B cell (primary cell): ENCODE data around the gene OR6J1. TPM values are rescaled to one million over a fixed set of nuclear protein-coding genes. Genes with fewer than 3 reads are reported as not detected.

Experiments used
- ATAC-seq: fragments of 200-7000 bp; cut with Tn5 transposase; one replicate; pipeline ENCODE4 v1.10.0; 2021; ENCODE audit warnings: low read depth, mild to moderate bottlenecking, moderate number of reproducible peaks, moderate library complexity
- CTCF ChIA-PET: fragments of 350-600 bp; sonication (Branson Sonifier 250); formaldehyde crosslinking; loops from one replicate; lab custom pipeline; 2021; ENCODE audit warnings: antibody characterized with exemption, inconsistent platforms; lab: Charles Lee
- POLR2A ChIA-PET: fragments of 350-600 bp; sonication (Branson Sonifier 250); formaldehyde crosslinking; loops from one replicate; lab custom pipeline; 2021; ENCODE audit warnings: antibody characterized with exemption; lab: Charles Lee
- DNase-seq: peaks from one replicate; pipeline ENCODE4 v3.0.0; 2013
- H2AFZ ChIP-seq: 2 replicates; pipeline ENCODE4 v1.6.1; 2012; ENCODE audit warnings: mild to moderate bottlenecking, low read depth, low read length; ENCODE audit not compliant: insufficient read depth, poor library complexity, severe bottlenecking
- H3K27ac ChIP-seq, 2 donors: 1 replicate in 1 of 2; 2 replicates in 1 of 2; pipeline ENCODE4 v1.5.1; 2012 to 2013; ENCODE audit warnings: low read length in 2 of 2, mild to moderate bottlenecking in 2 of 2, moderate library complexity in 1 of 2
- H3K27me3 ChIP-seq, 4 experiments: fragments of 200-600 bp in 1 of 4; sonication (generic) in 1 of 4; replicated peaks in 1 of 4; 1 replicate in 2 of 4; 2 replicates in 2 of 4; pipeline versions ENCODE4 v1.6.1 to v1.7.0; 2013 to 2016; ENCODE audit warnings: low read length in 3 of 4, mild to moderate bottlenecking in 2 of 4, mixed read lengths in 1 of 4, moderate library complexity in 1 of 4; ENCODE audit not compliant: insufficient read depth in 4 of 4, control insufficient read depth in 3 of 4; ENCODE audit errors: control extremely low read depth in 1 of 4
- H3K36me3 ChIP-seq, 2 experiments: replicated peaks in 1 of 2; 1 replicate in 1 of 2; 2 replicates in 1 of 2; pipeline versions ENCODE4 v1.6.1 to v1.7.1; 2013; ENCODE audit warnings: low read length in 1 of 2; ENCODE audit not compliant: insufficient read depth in 2 of 2, control insufficient read depth in 1 of 2; ENCODE audit errors: control extremely low read depth in 1 of 2, extremely low read depth in 1 of 2
- H3K4me1 ChIP-seq, 2 donors: fragments of 200-600 bp in 1 of 2; sonication (generic) in 1 of 2; 1 replicate in 1 of 2; 2 replicates in 1 of 2; pipeline versions ENCODE4 v1.5.1 to v1.6.1; 2013 to 2017; ENCODE audit warnings: low read length in 2 of 2; ENCODE audit not compliant: control insufficient read depth in 2 of 2, insufficient read depth in 2 of 2
- H3K4me2 ChIP-seq: replicated peaks from 2 replicates; pipeline ENCODE3; 2012; ENCODE audit warnings: mild to moderate bottlenecking, low read depth, low read length; ENCODE audit not compliant: poor library complexity, severe bottlenecking
- H3K4me3 ChIP-seq, 5 experiments: fragments of 200-600 bp in 1 of 5; sonication (generic) in 1 of 5; 1 replicate in 3 of 5; 2 replicates in 2 of 5; pipeline versions ENCODE4 v1.5.1 to v1.7.0; 2011 to 2016; ENCODE audit warnings: low read length in 4 of 5, mild to moderate bottlenecking in 4 of 5, low read depth in 2 of 5, control low read depth in 1 of 5, moderate library complexity in 1 of 5; ENCODE audit not compliant: insufficient read depth in 1 of 5; ENCODE audit errors: control extremely low read depth in 1 of 5, extremely low read depth in 1 of 5
- H3K79me2 ChIP-seq: fragments of 200-600 bp; sonication (generic); one replicate; pipeline ENCODE4 v1.6.0; 2016; ENCODE audit warnings: low read length; ENCODE audit not compliant: control insufficient read depth, insufficient read depth
- H3K9ac ChIP-seq: fragments of 200-600 bp; sonication (generic); 2 replicates; pipeline ENCODE4 v1.6.1; 2017; ENCODE audit warnings: mild to moderate bottlenecking, low read length, moderate library complexity
- H3K9me3 ChIP-seq, 3 donors: one replicate each; pipeline versions ENCODE4 v1.6.1 to v1.7.1; 2013; ENCODE audit warnings: low read length in 2 of 3; ENCODE audit not compliant: control insufficient read depth in 2 of 3, insufficient read depth in 1 of 3; ENCODE audit errors: control extremely low read depth in 1 of 3
- H4K20me1 ChIP-seq: 2 replicates; pipeline ENCODE4 v1.6.0; 2012; ENCODE audit warnings: mild to moderate bottlenecking, low read length; ENCODE audit not compliant: insufficient read depth, control insufficient read depth, poor library complexity, severe bottlenecking
- H3K27ac Mint-ChIP-seq: one replicate; pipeline ENCODE4 v1.8.0; 2021; ENCODE audit warnings: mixed read lengths
- H3K27me3 Mint-ChIP-seq: one replicate; pipeline ENCODE4 v1.8.0; 2021; ENCODE audit warnings: mixed read lengths
- H3K4me1 Mint-ChIP-seq: one replicate; pipeline ENCODE4 v1.8.0; 2021; ENCODE audit warnings: mixed read lengths
- H3K4me3 Mint-ChIP-seq: one replicate; pipeline ENCODE4 v1.8.0; 2021; ENCODE audit warnings: mixed read lengths
- H3K9me3 Mint-ChIP-seq: one replicate; pipeline ENCODE4 v1.8.0; 2022; ENCODE audit warnings: mixed read lengths; ENCODE audit not compliant: insufficient read depth
- EZH2 ChIP-seq: IDR thresholded peaks from 2 replicates; pipeline ENCODE4 v1.6.1; 2012; ENCODE audit warnings: borderline replicate concordance, low read depth, mild to moderate bottlenecking, moderate library complexity, low read length; ENCODE audit not compliant: insufficient read depth, poor library complexity, severe bottlenecking
- whole genome bisulfite sequencing: methylation state at CpG from one replicate; pipeline ENCODE4 v1.1.5; 2013; ENCODE audit warnings: missing lambda C conversion rate; ENCODE audit not compliant: insufficient coverage; 5-methylcytosine and 5-hydroxymethylcytosine counted together
- intact Hi-C: fragments of 100-400 bp; cut with micrococcal nuclease; formaldehyde crosslinking; loops from one replicate; pipeline ENCODE4 v1.10.0; 2022
- polyA plus RNA-seq: library from polyadenylated mRNA; depleted of rRNA; stranded (reverse); fragments of >200 nt; gene quantifications from 2 replicates; pipeline ENCODE4 v1.2.3, GENCODE V29; 2012
- total RNA-seq, 2 donors: library from RNA; stranded (reverse); fragments of 120-200 nt in 1 of 2; gene quantifications; 1 replicate in 1 of 2; 2 replicates in 1 of 2; pipeline versions ENCODE4 v1.2.3 to v1.2.4, GENCODE V29; 2013 to 2022
- TF ChIP-seq, protein P1 (sequence below): fragments of 200-600 bp; IDR thresholded peaks from one replicate; pipeline ENCODE4 v1.8.0; 2022; ENCODE audit warnings: antibody characterized with exemption, mild to moderate bottlenecking

The OR6J1 gene
- total and polyA plus RNA-seq, 2 donors (not counting 1 experiment from before 2014, with no cell fraction given) = not detected

DNA sequence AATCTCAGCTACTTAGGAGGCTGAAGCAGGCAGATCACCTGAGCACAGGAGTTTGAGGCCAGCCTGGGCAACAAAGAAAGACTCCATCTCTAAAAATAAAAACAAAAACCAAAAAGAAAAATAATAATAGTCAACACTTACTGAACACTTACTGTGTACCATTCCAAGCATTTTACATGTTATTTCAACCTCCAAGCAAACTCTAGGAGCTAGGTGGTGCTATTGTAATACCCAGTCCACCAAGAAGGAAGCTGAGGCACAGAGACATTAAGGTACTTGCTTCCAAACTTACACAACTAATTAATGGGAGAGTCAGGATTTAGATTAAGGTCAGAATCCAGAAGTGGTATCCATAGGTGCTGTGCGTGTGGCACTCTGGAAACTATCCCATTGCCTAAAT, 13.7 kb upstream of the OR6J1 start:
- intact Hi-C loops = loop anchor here (1.0 kb wide), 1 partner anchor 195 kb away; no protein-coding TSS in a partner anchor
- peak; percentile 19 for DNase-seq
- no peak overlapping the region for H3K27ac ChIP-seq
- no peaks in the 10 kb centered on the region for H3K9me3 ChIP-seq
- H3K4me2 ChIP-seq = no peak overlapping the region
- Mint-ChIP-seq H3K9me3 (no peaks in the 10 kb centered on the region), H3K4me3 (no peak overlapping the region), H3K4me1 (no peaks in the 10 kb centered on the region), H3K27ac (no peak overlapping the region), H3K27me3 (no peaks in the 10 kb centered on the region)
- H3K4me3 ChIP-seq = no peak overlapping the region
- no peaks in the 10 kb centered on the region for H4K20me1 ChIP-seq
- no peak overlapping the region for H3K9ac ChIP-seq
- no peaks in the 10 kb centered on the region for H3K4me1 ChIP-seq
- ATAC-seq = no peak
- H3K79me2 ChIP-seq = no peaks in the 10 kb centered on the region
- CTCF ChIA-PET = interaction anchor here (0.9 to 6.4 kb wide), 7 partner anchors 86 to 339 kb away, joined by 3 to 74 read pairs (median 6); partner anchors contain the start of gene OXA1L
- no peaks in the 10 kb centered on the region for H3K27me3 ChIP-seq
- H3K36me3 ChIP-seq = no peaks in the 10 kb centered on the region
- no peak overlapping the region for H2AFZ ChIP-seq
- TF ChIP-seq, protein P1, sequence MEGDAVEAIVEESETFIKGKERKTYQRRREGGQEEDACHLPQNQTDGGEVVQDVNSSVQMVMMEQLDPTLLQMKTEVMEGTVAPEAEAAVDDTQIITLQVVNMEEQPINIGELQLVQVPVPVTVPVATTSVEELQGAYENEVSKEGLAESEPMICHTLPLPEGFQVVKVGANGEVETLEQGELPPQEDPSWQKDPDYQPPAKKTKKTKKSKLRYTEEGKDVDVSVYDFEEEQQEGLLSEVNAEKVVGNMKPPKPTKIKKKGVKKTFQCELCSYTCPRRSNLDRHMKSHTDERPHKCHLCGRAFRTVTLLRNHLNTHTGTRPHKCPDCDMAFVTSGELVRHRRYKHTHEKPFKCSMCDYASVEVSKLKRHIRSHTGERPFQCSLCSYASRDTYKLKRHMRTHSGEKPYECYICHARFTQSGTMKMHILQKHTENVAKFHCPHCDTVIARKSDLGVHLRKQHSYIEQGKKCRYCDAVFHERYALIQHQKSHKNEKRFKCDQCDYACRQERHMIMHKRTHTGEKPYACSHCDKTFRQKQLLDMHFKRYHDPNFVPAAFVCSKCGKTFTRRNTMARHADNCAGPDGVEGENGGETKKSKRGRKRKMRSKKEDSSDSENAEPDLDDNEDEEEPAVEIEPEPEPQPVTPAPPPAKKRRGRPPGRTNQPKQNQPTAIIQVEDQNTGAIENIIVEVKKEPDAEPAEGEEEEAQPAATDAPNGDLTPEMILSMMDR = no peak
- TF ChIP-seq EZH2 = no peak
- POLR2A ChIA-PET = interaction anchor here (0.6 kb wide), 1 partner anchor 87 kb away, joined by 4 read pairs; no protein-coding TSS in a partner anchor
- WGBS = 100% methylated on average over 1 of the region's 1 CpG

DNA sequence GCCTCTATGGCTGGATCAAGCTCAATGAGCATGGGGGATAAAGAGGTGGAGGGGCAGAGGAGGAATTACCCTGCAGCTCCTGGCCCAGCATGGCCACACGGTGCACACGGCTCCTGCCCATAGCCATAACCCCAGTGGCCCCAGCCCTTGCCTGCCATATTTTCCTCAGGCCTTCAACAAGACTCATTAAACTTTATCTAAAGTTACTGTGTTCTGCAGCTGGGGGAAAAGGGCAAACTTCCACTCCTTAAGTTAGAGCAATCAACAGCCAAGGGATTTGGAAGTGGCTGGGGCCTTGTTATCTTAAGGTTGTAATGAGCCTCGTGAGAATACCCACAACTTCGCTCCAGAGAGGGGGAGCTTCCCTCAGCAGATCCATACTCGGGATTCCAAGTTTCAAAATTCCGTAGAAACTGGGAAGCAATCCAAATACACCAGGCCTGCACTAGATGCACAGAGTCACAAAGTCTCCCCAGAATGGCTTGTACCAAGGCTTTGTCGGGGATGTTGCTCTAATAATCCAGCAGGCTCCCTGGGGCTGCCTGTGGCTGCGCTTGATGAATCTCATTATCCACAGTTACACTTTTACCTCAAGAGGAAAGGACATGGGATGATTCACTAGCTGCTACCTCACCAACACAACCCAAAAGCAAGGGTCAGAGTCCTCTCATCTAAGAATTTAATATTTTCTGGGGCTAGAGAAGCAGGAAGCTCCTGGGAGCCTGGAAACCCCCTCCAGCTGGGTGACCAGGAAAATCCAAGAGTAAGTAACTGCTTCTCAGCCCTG, 13.0 kb upstream of the OR6J1 start:
- no peak overlapping the region for H3K4me3 Mint-ChIP-seq
- Histone ChIP-seq H3K79me2 (no peaks in the 10 kb centered on the region), H3K4me3 (no peak overlapping the region), H3K27me3 (no peaks in the 10 kb centered on the region), H3K9me3 (no peaks in the 10 kb centered on the region), H2AFZ (no peak overlapping the region), H3K36me3 (no peaks in the 10 kb centered on the region), H3K4me2 (no peak overlapping the region), H3K27ac (no peak overlapping the region), H3K4me1 (no peaks in the 10 kb centered on the region), H4K20me1 (no peaks in the 10 kb centered on the region), H3K9ac (no peak overlapping the region)
- DNase-seq = no peak
- ATAC-seq = no peak
- no peaks in the 10 kb centered on the region for H3K4me1 Mint-ChIP-seq
- CTCF ChIA-PET = interaction anchor here (0.7 to 6.4 kb wide), 7 partner anchors 85 to 338 kb away, joined by 3 to 74 read pairs (median 6); partner anchors contain the start of gene OXA1L
- TF ChIP-seq, protein P1 = no peak
- TF ChIP-seq EZH2 = no peak
- H3K27me3 Mint-ChIP-seq = no peaks in the 10 kb centered on the region
- H3K27ac Mint-ChIP-seq = no peak overlapping the region
- POLR2A ChIA-PET = no interaction called here
- intact Hi-C loops = no loop called here
- H3K9me3 Mint-ChIP-seq = no peaks in the 10 kb centered on the region
- WGBS = 93% methylated on average over 5 of the region's 8 CpGs
